ENCODE measurements around the gene CLIC6.

- TF ChIP-seq CTCF (IDR thresholded peaks at IDR 0.05; ENCODE audit: low read length) = no peak
- TF ChIP-seq EZH2phosphoT487 (IDR thresholded peaks at IDR 0.05; ENCODE audit: low read length) = no peak
These were observed 98.1 kb downstream of the CLIC6 start for GRCh38 chr21:34766862-34767261.
